NCI-H2107 treated with DMSO at 0.1 percent for 48 hours (cell line): ENCODE results near the gene PDE6H.

Source experiments
- DNase-seq: peaks from one replicate; lab custom pipeline; 2025; ENCODE audit not compliant: unreplicated experiment; lab: John Stamatoyannopoulos, UW

Gene PDE6H

GRCh38 chr12:14972816-14973215 lies at the start of gene PDE6H:
PDE6H (plus strand) TSS chr12:14973042; CDS start chr12:14978013, 4,971 bp downstream.
- DNase-seq, result no peak

DNA sequence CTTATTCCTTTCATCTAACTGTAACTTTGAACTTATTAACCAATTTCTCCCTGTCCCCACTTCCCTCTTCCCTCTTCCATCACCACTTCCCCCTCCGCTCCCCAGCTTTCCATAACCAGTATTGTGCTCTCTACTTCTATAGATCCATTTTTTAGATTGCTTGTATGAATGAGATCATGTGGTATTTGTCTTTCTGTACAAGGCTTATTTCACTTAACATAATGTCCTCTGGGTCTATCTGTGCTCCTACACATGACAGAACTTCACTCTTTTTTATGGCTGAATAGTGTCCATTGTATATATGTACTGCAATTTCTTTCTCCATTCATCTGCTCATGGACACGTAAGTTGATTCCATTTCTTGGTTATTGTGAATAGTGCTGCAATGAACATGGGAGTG lies 48.9 kb upstream of the PDE6H start:
- DNase-seq, result no peak

DNA sequence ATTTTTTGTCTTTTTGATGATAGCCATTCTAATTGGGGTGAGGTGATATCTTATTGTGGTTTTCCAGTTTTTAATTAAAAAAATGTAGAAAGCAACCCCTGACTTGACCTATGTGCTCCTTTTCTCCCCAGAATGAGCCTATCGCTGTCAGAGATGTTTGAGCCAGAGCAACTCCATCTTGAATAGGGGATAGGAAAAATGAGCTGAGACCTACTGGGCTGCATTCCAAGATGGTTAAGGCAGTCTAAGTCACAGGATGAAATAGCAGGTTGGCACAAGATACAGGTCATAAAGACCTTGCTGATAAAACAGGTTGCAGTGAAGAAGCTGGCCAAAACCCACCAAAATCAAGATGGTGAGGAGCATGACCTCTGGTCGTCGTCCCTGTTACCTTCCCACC lies 48.3 kb upstream of the PDE6H start:
- no peak for DNase-seq

DNA sequence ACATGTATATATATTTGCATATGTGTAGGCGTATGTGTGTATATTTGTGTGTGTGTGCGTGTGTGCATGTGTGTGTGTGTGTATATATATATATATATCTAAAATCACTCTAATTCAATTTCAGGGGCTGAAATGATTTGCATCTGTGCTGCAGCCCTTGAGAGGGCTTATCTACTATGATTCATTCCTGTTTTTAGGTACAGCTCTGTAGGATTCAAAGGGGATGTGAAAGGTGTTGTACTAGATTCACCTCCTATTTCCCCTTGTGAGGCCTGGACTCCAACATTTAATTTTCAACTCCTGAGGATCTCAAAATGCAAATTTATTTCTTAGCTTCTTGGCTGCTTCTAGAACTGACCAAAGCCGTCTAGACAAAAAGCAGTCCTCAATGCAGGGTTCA lies 45.6 kb upstream of the PDE6H start:
- no peak for DNase-seq

DNA sequence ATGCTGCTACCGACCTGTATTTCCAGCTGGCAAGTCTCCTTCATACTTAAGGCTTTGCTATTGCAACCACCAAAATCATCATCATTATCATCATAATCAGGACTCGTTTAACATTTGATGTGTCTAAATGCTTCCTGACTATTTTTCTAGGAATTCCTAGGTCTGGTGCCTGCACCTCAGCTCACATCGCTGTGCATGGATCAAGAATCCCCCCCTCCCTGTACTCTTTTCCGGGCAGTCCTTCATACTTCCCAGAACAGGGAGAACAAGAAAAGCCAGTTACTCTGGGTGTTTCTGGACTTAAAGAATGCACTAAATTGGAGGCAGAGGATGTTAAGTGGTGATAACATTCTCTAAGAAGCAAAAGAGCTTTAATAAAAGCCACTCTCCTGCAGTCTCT lies 43.9 kb upstream of the PDE6H start:
- no peak for DNase-seq

DNA sequence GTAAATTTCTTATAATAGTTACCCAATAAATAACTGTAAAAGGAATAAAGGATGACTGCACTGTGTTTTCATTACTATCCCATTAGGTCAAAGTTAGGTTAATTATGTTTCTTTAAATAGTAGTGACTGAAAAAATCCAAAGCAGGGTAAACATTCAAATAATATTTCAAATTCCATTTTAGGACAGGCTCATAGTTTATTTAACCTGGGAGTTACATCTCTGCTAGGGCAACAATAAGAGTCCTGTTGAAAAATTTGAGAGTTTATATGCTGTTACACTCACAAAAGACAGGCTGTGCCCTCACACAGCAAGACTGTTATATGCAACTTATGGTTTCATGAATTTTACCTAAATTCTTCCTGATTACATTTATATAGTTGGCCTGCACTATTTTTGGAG lies 42.5 kb upstream of the PDE6H start:
- DNase-seq, result no peak

DNA sequence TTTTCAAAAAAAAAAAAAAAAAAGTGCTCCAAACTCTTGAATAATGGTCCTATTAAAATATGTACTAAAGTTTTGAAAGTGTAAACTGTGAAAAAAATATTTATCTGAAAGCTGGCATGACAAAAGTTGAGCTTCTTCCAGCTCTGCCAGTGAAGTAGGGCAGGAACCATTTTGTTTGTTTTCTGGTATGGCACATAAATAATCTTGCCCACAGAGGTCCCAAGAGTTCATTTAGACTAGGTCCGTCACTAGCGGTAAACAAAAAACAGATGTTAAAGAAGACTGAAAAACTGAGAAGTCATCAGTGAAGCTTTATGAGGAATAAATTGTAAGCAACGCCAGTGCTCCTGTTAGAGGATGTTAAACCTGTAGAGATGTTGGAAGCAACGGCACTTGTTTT lies 41.5 kb upstream of the PDE6H start:
- no peak for DNase-seq

GRCh38 chr12:14931791-14932560 lies 40.9 kb upstream of the PDE6H start:
- DNase-seq, result no peak

DNA sequence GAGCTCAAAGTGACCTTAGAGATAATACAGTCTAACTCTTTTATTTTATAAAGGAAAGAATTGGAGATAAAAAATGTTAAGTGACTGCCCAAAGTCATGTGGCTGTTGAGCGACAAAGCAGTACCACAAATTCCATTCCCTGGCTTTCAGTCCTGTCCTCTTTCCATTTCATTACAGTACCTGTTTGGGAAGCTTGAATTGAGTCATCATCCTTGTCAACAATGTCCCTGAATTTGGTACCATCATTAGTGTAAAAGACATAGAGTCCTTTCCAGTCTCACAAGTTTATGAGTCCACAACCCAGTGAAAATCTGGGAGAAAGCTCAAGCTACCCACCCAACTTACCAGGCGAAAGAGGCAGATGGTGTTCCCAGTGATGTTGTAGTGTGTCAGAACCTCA lies 38.3 kb upstream of the PDE6H start:
- no peak for DNase-seq

DNA sequence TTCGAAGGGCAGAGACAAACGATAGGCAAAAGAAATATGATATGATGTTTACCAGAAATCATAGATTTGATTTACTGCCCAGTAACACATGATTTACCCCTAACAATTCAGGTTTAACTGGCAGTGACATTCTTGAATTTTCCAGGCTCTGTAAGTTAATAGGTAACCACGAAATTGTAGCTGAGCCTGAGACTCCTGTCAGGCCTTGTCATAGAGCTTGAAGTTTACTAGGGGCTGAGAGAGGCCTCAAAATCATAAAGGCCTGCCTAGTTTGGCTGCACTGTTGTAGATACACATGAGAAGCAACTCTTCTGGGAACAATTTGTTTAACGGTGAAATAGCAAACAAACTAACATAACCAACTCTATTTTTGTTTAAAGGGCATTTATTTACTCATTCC lies 37.8 kb upstream of the PDE6H start:
- DNase-seq, result no peak

DNA sequence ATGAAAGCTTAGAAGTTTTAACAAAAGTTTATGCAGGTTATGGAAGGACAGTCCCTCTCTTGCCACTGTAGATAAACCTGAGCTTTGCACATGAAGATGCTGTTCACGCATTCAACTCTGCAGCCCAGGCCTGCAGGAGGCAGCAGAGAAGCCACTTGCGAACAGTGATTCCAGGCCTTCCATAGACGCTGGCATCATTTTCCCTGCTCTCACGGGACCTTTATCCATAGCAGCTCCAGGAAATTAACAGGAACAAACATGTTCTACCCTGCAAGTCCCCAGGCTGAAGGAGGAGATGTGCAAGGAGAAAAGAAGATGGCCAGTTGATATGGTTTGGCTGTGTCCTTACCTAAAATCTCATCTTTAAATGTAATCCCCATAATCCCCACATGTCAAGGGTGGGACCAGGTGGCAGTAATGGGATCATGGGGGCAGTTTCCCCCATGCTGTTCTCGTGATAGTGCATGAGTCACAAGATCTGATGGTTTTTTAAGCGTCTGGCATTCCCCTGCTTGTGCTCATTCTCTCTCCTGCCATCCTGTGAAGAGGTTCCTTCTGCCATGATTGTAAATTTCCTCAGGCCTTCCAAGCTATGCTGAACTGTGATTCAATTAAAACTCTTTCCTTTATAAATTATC lies 36.5 kb upstream of the PDE6H start:
- DNase-seq, result no peak

DNA sequence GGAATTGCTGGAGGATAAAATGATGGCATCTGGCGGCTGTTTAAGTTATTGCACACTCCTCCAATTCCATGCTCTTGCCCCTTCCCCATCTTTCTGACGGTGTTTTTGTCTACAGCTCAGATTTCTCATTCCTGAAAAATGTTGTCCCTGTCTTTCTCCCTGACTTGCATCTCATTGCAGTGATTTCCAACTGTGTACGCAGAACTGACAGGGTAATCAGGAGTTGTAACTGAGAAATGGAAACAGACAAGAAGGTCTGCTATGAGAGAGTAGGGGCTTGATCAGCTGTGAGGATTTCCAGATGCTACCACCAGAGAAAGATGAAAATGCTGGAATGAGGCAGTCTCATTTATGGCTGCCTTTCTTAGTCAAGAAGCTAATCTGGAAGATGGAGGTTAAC lies 35.8 kb upstream of the PDE6H start:
- DNase-seq, result no peak

GRCh38 chr12:14937689-14938088 lies 35.2 kb upstream of the PDE6H start:
- no peak for DNase-seq

- no peak for DNase-seq
These were observed 34.5 kb upstream of the PDE6H start, which contains the start of gene ERP27 for GRCh38 chr12:14938301-14938700. ERP27 (minus strand) TSS chr12:14938537; CDS start chr12:14938508, 29 bp downstream.

GRCh38 chr12:14941369-14941768 lies 31.5 kb upstream of the PDE6H start:
- no peak for DNase-seq

GRCh38 chr12:14942196-14942931 lies 30.5 kb upstream of the PDE6H start:
- no peak for DNase-seq

DNA sequence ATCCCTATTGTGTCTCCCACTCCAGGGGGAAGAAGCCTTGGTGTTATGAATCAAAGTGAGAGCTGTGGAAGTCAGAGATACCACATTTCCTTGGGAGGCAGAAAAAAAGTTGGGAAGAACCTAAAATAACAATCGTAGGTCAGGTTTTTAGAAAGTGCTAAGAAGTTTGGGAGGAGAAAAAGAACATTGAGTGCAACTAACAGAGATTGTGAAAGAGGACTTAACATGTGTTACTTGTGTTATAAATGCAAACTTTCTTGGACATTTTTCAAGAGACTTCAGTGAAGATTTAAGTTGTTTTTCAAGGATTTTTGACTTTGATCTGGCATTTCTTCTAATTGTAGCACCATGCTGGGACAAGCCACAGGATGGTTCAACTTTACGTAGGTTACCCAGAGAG lies 26.7 kb upstream of the PDE6H start:
- no peak for DNase-seq

- DNase-seq, result no peak
These were observed 26.0 kb upstream of the PDE6H start for GRCh38 chr12:14946861-14947260.

- DNase-seq, result no peak
These were observed 24.2 kb upstream of the PDE6H start for GRCh38 chr12:14948672-14949071.

DNA sequence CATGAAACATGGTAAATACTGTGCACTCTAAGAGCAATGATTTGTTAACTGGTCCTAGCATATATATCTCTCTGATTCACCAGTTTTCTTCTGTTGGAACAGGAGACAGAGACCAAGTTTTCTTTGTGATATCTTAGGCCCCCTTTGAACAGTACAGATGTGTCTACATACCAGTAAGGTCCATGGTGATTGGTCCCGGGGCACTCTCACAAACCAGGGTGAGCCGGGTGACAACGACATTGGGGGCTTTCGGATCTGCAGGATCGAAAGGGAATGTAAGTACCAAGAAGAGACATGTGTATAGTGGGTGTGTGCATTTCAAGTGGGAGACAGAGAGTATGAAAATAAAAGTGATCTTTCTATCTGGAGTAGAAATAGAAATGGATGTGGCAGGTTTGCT lies 23.2 kb upstream of the PDE6H start:
- no peak for DNase-seq

- DNase-seq, result no peak
These were observed 22.4 kb upstream of the PDE6H start for GRCh38 chr12:14950421-14950820.
